ENCODE measurements around the gene TMF1.

GRCh38 chr3:69020424-69020823, 31.7 kb downstream of the TMF1 start:
- TF ChIP-seq, protein P1, sequence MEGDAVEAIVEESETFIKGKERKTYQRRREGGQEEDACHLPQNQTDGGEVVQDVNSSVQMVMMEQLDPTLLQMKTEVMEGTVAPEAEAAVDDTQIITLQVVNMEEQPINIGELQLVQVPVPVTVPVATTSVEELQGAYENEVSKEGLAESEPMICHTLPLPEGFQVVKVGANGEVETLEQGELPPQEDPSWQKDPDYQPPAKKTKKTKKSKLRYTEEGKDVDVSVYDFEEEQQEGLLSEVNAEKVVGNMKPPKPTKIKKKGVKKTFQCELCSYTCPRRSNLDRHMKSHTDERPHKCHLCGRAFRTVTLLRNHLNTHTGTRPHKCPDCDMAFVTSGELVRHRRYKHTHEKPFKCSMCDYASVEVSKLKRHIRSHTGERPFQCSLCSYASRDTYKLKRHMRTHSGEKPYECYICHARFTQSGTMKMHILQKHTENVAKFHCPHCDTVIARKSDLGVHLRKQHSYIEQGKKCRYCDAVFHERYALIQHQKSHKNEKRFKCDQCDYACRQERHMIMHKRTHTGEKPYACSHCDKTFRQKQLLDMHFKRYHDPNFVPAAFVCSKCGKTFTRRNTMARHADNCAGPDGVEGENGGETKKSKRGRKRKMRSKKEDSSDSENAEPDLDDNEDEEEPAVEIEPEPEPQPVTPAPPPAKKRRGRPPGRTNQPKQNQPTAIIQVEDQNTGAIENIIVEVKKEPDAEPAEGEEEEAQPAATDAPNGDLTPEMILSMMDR (conservative IDR thresholded peaks at IDR 0.05; ENCODE audit: low read depth, low read length): peak; percentile 46; the same call in 1 of the 2 replicates
- TF ChIP-seq EZH2 (IDR thresholded peaks at IDR 0.05; ENCODE audit: borderline replicate concordance, low read depth, low read length, poor library complexity, severe bottlenecking): no peak

Data from A673 (cell line).